OCI-LY3 (cell line): Measurements from ENCODE around the gene PDPN.

Experiments
- H2AFZ ChIP-seq: fragments of 200-600, 300-600 bp; shearing (Covaris generic); 2 replicates; pipeline ENCODE4 v1.6.0; 2014; ENCODE audit warnings: antibody characterized with exemption, low read depth, low read length
- H3K27ac ChIP-seq: fragments of 200-600, 300-600 bp; sonication (generic); 2 replicates; pipeline ENCODE4 v1.5.1; 2014; ENCODE audit warnings: mild to moderate bottlenecking, low read length, moderate library complexity, mixed read lengths
- H3K27me3 ChIP-seq: fragments of 200-600, 300-600 bp; sonication (generic); 2 replicates; pipeline ENCODE4 v1.6.1; 2014; ENCODE audit warnings: low read depth, low read length, mixed read lengths
- H3K36me3 ChIP-seq: fragments of 200-600, 300-600 bp; sonication (generic); replicated peaks from 2 replicates; pipeline ENCODE3; 2014; ENCODE audit warnings: low read depth, low read length, mixed read lengths
- H3K4me1 ChIP-seq: fragments of 300-600, 200-600 bp; sonication (generic); 2 replicates; pipeline ENCODE4 v1.6.1; 2014; ENCODE audit warnings: low read length, mixed read lengths
- H3K4me2 ChIP-seq: fragments of 200-600, 300-600 bp; sonication (generic); 2 replicates; pipeline ENCODE4 v1.6.1; 2014; ENCODE audit warnings: low read length, mixed read lengths
- H3K4me3 ChIP-seq: fragments of 300-600, 200-600 bp; sonication (generic); 2 replicates; pipeline ENCODE4 v1.5.1; 2014; ENCODE audit warnings: antibody characterized with exemption, mild to moderate bottlenecking, low read length, moderate library complexity
- H3K79me2 ChIP-seq: fragments of 300-600, 200-600 bp; shearing (Covaris generic); 2 replicates; pipeline ENCODE4 v1.6.1; 2014; ENCODE audit warnings: mild to moderate bottlenecking, low read length, mixed read lengths
- H3K9ac ChIP-seq: fragments of 300-600, 200-600 bp; shearing (Covaris generic); 2 replicates; pipeline ENCODE4 v1.6.0; 2014; ENCODE audit warnings: mild to moderate bottlenecking, low read length, moderate library complexity
- H3K9me3 ChIP-seq: fragments of 200-600, 300-600 bp; shearing (Covaris generic); 2 replicates; pipeline ENCODE4 v1.6.1; 2014; ENCODE audit warnings: low read length, mixed read lengths; ENCODE audit not compliant: insufficient read depth
- H4K20me1 ChIP-seq: fragments of 200-600, 300-600 bp; sonication (generic); 2 replicates; pipeline ENCODE4 v1.6.1; 2016; ENCODE audit warnings: low read length, mixed read lengths; ENCODE audit not compliant: insufficient read depth
- EZH2phosphoT487 ChIP-seq: fragments of 200-600 bp; shearing (Covaris generic); IDR thresholded peaks from 2 replicates; pipeline ENCODE4 v1.6.1; 2018; ENCODE audit warnings: antibody characterized with exemption, mixed run types, low read depth
- TF ChIP-seq, protein P1 (sequence below): fragments of 200-600, 300-600 bp; sonication (generic); IDR thresholded peaks from 2 replicates; pipeline ENCODE4 v1.5.1; 2014; ENCODE audit warnings: antibody characterized with exemption, low read length, low read depth

The PDPN gene

DNA sequence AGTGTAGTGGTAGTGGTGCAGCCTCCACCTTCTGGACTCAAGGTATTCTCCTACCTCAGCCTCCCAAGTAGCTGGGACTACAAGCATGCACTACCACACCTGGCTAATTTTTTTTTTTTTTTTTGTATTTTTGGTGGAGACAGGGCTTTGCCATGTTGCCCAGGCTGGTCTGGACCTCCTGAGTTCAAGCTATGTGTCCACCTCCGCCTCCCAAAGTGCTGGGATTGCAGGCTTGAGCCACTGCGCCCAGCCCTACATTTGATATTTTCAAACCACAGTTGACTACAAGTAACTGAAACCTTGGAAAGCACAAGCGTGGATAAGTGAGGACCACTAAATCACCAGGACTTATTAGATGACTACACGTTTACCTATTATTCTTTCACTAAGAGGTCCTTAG is 10.0 kb upstream of the PDPN start:
- no peaks in the 10 kb centered on the region for H3K4me1 ChIP-seq
- no peaks in the 10 kb centered on the region for H4K20me1 ChIP-seq
- no peak overlapping the region for H3K27ac ChIP-seq
- H3K9me3 ChIP-seq: no peaks in the 10 kb centered on the region
- no peaks in the 10 kb centered on the region for H3K27me3 ChIP-seq
- no peak overlapping the region for H2AFZ ChIP-seq
- no peak overlapping the region for H3K4me3 ChIP-seq
- H3K4me2 ChIP-seq: no peak overlapping the region
- no peak overlapping the region for H3K9ac ChIP-seq
- TF ChIP-seq, protein P1, sequence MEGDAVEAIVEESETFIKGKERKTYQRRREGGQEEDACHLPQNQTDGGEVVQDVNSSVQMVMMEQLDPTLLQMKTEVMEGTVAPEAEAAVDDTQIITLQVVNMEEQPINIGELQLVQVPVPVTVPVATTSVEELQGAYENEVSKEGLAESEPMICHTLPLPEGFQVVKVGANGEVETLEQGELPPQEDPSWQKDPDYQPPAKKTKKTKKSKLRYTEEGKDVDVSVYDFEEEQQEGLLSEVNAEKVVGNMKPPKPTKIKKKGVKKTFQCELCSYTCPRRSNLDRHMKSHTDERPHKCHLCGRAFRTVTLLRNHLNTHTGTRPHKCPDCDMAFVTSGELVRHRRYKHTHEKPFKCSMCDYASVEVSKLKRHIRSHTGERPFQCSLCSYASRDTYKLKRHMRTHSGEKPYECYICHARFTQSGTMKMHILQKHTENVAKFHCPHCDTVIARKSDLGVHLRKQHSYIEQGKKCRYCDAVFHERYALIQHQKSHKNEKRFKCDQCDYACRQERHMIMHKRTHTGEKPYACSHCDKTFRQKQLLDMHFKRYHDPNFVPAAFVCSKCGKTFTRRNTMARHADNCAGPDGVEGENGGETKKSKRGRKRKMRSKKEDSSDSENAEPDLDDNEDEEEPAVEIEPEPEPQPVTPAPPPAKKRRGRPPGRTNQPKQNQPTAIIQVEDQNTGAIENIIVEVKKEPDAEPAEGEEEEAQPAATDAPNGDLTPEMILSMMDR: no peak
- no peak for TF ChIP-seq EZH2phosphoT487
- H3K36me3 ChIP-seq: no peaks in the 10 kb centered on the region
- no peaks in the 10 kb centered on the region for H3K79me2 ChIP-seq

DNA sequence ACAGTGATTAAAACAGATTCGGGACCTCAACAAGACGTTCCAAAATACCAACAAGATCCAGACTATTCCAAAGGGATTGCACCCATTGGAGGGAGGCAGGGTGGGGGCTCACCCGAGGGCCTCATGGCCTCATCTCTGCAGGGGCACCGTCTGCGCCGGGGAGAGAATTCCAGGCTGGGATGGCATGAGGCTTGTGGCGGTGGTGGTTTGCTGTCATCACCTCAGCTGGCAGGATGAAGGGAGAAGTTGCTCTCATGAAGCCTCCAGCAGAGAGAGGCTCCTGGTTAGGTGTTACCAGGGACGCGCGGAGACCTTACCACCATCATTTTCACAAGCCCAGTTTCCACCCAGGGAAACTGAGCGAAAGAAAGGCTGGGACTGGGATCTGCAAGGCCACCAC is 6.7 kb upstream of the PDPN start:
- peaks cover 11% of the 10 kb centered on the region for H3K27me3 ChIP-seq

DNA sequence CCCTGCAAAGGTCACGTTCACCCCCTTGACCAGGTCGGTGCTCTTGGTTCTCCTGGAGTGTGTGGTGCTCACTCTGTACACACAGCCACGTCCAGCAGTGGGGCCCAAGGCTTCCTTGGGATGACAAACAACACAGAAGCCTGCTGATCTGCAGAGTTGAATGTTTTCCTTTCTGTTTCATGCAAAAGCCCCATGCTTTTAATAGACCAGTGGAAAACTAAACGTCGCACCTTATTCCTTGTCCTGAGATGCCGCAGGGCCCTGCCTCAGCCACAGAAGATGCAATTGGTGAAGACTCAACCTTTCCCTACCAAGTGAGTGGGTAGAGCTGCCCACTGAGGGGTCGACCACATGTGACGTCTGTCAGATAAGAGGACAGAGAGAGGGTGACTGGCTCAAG is 5.8 kb upstream of the PDPN start:
- TF ChIP-seq EZH2phosphoT487: no peak
- TF ChIP-seq, protein P1: no peak
- H3K27ac ChIP-seq: no peak overlapping the region
- no peak overlapping the region for H3K4me2 ChIP-seq
- no peaks in the 10 kb centered on the region for H3K79me2 ChIP-seq
- peaks cover 11% of the 10 kb centered on the region for H3K27me3 ChIP-seq
- no peaks in the 10 kb centered on the region for H4K20me1 ChIP-seq
- no peaks in the 10 kb centered on the region for H3K36me3 ChIP-seq
- no peaks in the 10 kb centered on the region for H3K9me3 ChIP-seq
- H3K4me3 ChIP-seq: no peak overlapping the region
- H3K9ac ChIP-seq: no peak overlapping the region
- H2AFZ ChIP-seq: no peak overlapping the region
- no peaks in the 10 kb centered on the region for H3K4me1 ChIP-seq

More for the DNA sequence above, 6.7 kb upstream of the PDPN start:
- no peaks in the 10 kb centered on the region for H4K20me1 ChIP-seq
- H3K27ac ChIP-seq: no peak overlapping the region
- TF ChIP-seq, protein P1: no peak
- TF ChIP-seq EZH2phosphoT487: no peak
- no peaks in the 10 kb centered on the region for H3K36me3 ChIP-seq
- no peak overlapping the region for H3K4me2 ChIP-seq
- H3K9ac ChIP-seq: no peak overlapping the region
- H3K79me2 ChIP-seq: no peaks in the 10 kb centered on the region
- no peak overlapping the region for H3K4me3 ChIP-seq
- H3K4me1 ChIP-seq: no peaks in the 10 kb centered on the region
- H3K9me3 ChIP-seq: no peaks in the 10 kb centered on the region
- H2AFZ ChIP-seq: no peak overlapping the region

DNA sequence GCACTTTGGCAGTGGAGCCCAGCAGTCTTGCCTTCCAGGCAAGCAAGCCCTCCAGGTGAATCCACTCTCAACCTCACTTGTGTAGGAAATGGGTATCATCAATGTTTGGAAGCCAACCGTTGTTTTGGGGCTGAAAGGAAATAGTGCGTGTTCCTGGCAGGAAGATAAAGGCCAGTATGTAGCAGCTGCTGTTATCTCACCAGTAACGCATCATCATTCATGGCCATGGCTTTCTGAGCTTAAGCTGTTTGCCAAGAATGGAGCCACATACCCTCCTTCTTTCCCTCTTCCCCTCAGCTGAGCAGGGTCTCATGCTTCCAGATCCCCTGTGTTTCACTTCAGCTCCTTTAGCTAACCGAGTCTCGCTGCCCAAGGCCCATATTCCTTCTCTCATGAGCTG is 2.2 kb upstream of the PDPN start:
- no peaks in the 10 kb centered on the region for H3K36me3 ChIP-seq
- H2AFZ ChIP-seq: no peak overlapping the region
- H3K4me1 ChIP-seq: no peaks in the 10 kb centered on the region
- H3K79me2 ChIP-seq: no peaks in the 10 kb centered on the region
- no peaks in the 10 kb centered on the region for H4K20me1 ChIP-seq
- peaks cover 11% of the 10 kb centered on the region for H3K27me3 ChIP-seq
- no peaks in the 10 kb centered on the region for H3K9me3 ChIP-seq
- H3K9ac ChIP-seq: no peak overlapping the region
- H3K4me3 ChIP-seq: no peak overlapping the region
- H3K27ac ChIP-seq: no peak overlapping the region
- no peak for TF ChIP-seq EZH2phosphoT487
- TF ChIP-seq, protein P1: no peak
- H3K4me2 ChIP-seq: no peak overlapping the region
